Measurements from ENCODE around the gene MUC5B.

The MUC5B gene

GRCh38 chr11:1221848-1222311 is 986 bp upstream of the MUC5B start:
- no peak for DNase-seq

DNA sequence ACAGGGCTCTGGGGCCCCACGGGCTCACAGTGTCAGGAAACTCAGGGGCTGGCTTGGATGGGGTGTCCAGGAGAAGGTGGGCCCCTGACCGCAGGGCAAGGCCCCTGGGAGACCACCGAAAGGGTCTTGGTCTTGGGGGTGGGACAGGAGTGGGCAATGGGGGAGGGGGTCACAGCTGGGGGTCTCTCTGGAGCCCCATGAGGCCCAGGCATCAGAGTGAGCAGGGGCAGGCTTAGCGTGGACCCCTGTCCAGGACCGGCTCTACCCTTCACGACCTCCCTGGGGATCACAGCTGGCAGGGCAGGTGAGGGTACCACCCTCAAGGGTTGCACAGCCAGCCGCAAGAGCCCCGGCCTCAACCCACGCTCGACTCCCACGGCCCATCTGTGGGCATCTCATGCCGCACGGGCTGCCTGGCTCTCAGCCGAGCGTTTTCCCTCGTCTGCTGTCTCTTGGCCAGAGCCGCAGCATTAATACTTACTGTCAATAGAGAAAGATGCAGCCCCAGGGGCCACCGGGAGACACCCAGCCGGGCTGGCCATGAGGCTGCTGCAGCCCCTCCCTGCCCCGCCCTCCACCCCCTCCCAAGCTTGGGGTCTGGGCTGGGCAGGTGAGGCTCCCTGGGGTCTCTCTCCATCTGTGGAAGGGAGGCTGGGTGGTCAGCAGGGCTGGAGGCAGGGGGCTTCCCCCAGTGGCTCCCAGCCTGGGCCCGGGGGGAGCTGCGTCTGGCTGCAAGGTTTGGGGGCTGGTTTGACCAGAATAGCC is 662 bp downstream of the MUC5B start:
- no peak for DNase-seq

DNA sequence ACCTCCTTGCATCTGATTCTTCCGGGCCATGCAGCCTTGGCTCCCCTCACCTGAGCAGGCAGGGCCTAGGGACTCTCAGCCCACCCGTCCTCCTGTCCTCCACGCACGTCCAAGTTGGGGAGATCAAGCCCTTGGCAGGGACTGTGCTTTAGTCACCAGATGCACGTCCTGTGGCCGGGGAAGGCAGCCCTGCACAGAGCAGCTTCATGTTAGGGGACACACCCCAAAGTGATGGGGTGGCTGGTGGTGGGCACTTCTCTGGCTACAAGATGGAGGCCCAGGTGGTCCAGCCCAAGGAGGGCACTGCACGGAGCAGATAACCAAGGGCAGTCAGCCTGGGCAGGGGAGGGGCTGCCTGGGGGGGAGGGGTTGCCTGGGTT is 1.2 kb downstream of the MUC5B start:
- DNase-seq, result no peak

- DNase-seq, result no peak
Measured at GRCh38 chr11:1224491-1225385, 1.9 kb downstream of the MUC5B start.

GRCh38 chr11:1225386-1226225 is 2.7 kb downstream of the MUC5B start:
- DNase-seq, result no peak

DNA sequence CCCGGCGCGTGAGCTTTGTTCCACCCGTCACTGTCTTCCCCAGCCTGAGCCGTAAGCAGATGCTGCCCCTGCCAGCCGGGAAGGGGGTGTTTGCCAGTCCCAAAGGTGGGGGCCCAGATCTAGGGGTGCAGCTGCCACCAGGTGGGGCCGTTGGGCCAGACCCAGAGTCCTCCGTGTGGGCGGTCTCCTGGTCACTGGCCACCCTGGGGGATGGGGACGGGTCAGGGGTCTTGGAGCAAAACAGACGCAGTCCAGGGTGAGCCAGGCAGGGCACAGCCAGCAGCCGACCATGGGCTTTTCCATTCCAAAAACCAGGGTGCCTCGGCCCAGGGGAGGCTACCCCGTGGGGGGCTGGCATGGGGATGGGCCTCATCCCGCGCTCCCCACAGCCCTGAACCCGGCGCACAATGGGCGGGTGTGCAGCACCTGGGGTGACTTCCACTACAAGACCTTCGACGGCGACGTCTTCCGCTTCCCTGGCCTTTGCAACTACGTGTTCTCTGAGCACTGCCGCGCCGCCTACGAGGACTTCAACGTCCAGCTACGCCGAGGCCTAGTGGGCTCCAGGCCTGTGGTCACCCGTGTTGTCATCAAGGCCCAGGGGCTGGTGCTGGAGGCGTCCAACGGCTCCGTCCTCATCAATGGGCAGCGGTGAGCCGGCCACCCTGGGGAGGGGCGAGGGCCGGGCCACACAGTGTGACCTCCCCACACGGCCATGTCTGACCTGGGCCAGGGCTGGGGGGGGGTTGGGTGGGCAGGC is 3.5 kb downstream of the MUC5B start:
- DNase-seq, result no peak

- DNase-seq, result no peak
Measured at GRCh38 chr11:1226986-1227550, 4.2 kb downstream of the MUC5B start.

GRCh38 chr11:1227551-1228100 is 4.8 kb downstream of the MUC5B start:
- DNase-seq, result no peak

DNA sequence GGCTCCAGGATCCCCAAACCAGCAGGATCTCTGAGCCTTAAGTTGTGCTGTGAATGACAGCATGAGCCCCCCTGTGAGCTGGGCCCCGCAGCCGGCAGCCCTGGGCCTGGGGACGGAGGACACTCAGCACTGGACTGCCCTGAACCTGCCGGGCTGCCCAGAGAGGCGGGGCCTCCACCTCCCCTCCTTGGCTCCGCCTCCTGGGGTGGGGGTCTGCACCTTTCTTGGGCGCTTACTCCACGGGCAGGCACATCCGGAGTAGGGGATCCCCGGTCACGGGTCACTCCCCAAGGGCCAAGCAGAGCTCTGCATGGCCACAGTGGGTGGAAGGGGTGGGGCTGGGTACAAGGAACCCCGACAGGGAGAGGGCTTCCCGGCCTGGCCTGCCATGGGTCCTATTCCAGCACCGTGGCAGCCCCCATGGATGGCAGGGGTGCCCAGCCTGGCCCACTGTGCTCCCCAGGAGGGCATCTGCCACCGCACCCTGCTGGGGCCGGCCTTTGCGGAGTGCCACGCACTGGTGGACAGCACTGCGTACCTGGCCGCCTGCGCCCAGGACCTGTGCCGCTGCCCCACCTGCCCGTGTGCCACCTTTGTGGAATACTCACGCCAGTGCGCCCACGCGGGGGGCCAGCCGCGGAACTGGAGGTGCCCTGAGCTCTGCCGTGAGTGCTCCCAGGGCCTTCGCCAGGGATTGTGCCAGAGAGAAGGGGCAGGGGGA is 5.4 kb downstream of the MUC5B start:
- DNase-seq, result no peak

DNA sequence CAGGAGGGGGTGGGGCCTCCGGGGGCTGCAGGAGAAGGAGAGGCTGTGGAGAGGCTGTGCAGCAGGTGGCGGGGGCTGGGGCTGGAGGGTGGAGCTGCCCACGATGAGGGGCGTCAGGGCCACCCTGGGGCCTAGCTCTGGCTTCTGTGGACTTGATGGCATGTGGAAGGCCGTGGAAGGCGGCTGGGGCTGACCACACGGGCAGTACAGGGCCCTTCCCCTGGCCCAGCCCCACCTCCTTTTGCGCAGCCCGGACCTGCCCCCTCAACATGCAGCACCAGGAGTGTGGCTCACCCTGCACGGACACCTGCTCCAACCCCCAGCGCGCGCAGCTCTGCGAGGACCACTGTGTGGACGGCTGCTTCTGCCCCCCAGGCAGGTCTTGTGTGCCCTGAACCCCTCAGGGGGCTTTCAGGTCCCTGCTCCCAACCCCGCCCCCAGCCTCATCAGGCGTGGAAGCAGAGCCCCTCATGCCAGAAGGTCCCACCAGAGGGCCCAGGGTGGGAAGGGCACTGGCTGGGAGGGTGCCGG is 6.1 kb downstream of the MUC5B start:
- no peak for DNase-seq

DNA sequence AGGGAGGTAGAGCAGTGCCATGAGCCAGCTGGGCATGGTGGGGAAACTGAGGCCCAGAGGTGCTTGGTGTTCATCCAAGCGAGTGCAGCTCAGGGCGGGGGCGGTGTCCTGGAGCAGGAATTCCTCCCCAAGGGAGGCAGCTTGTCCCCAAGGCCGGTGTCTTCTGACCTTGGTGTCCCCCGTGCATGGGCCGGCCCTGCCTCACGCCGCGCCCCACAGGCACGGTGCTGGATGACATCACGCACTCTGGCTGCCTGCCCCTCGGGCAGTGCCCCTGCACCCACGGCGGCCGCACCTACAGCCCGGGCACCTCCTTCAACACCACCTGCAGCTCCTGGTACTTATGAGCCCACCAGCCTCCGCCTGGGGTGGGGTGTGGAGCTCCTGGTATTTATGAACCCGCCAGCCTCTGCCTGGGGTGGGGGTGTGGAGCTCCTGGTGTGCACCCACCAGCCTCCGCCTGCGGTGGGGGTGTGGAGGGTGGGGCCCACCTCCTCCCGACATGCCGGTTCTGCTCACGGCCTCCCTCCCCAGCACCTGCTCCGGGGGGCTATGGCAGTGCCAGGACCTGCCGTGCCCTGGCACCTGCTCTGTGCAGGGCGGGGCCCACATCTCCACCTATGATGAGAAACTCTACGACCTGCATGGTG is 6.7 kb downstream of the MUC5B start:
- DNase-seq, result no peak

GRCh38 chr11:1230121-1230455 is 7.2 kb downstream of the MUC5B start:
- DNase-seq, result no peak

- no peak for DNase-seq
Measured at GRCh38 chr11:1230456-1231395, 7.9 kb downstream of the MUC5B start.

DNA sequence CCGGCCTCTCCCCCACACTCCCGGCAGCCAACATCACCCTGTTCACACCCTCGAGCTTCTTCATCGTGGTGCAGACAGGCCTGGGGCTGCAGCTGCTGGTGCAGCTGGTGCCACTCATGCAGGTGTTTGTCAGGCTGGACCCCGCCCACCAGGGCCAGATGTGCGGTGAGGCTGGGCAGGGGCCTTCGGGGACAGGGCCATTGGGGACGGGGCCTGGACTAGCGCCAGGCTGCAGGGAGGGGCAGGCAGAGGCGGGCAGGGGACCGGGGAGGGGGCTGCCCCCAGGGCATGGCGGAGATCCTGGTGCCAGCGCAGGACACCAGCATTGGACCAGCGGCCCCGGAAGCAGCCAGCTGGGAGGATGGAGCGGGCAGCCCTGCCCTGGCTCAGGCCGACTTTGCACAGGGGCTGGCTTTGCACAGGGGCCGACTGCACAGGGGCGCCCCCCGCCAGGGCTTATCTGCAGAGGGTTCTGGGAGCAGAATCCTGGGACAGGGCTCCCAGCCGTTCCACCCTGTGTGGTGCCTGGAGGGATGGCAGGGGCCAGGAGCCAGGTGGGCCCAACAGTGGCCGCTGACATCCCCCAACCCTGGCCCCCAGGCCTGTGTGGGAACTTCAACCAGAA is 8.6 kb downstream of the MUC5B start:
- no peak for DNase-seq

- no peak for DNase-seq
Measured at GRCh38 chr11:1232021-1232882, 9.4 kb downstream of the MUC5B start.

DNA sequence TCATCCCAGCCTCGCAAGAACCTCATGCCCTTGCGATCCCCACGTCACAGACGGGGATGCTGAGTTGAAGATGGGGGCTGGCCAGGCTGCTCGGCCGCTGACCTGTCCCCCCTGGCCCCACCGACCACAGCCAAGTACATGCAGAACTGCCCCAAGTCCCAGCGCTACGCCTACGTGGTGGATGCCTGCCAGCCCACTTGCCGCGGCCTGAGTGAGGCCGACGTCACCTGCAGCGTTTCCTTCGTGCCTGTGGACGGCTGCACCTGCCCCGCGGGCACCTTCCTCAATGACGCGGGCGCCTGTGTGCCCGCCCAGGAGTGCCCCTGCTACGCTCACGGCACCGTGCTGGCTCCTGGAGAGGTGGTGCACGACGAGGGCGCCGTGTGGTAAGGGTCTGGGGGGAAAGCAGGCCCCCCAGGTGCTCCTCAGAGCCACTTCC is 10.0 kb downstream of the MUC5B start:
- DNase-seq, result no peak

DNA sequence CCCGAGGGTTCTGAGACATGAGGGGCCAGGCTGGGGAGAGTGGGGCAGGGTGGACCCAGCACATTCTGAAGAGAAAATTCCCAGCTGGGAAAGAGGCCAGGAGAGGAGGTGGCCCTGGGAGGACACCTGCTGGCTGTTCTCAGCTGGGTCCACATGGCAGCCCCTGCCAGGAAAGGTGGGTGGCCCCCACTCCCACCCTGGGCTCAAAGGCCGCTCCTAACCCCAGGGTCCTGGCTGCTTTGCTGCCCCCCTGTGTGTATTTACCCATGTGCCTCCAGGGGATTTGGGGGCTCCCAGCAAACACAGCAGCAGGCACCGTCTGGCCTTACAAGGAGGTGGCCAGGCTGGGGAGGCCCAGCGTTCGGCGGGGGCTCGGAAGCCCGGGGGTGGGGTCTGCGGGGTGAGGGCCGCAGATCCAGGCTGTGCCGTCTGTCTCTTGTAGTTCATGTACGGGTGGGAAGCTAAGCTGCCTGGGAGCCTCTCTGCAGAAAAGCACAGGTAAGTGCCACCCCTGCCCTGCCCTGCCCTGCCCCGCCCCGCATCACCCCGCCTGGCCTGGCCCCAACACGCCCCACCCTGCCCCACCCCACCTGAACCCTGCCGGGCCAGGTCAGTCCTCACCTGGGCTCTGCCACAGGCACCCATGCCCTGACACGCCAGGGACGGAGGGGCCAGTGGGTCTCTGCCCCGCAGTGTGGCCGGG is 10.6 kb downstream of the MUC5B start:
- DNase-seq, result no peak
